Measurements from ENCODE around the gene HERC2. TPM values are rescaled to one million over a fixed set of nuclear protein-coding genes. Genes with fewer than 3 reads are reported as not detected.
"Not testable (repeated sequence)": the region's sequence is repeated elsewhere in the genome, so short reads cannot be mapped to it uniquely, and the experiment has no call there.

HERC2 gene
- total RNA-seq, 3 donors from 2014 or later (not counting 1 experiment from before 2014, with no cell fraction given), result 54.2 to 64.0 (median 63.9) TPM

GRCh38 chr15:28289694-28290463, 32.1 kb downstream of the HERC2 start:
- 94% methylated on average over 10 of the region's 10 CpGs for WGBS (ENCODE audit: insufficient coverage)
- Mint-ChIP-seq H3K4me3 (no peak overlapping the region), H3K36me3 (peaks cover 19% of the 10 kb centered on the region), H3K27me3 (ENCODE audit: low read depth in 2 of 2) (no peaks in the 10 kb centered on the region), H3K27ac (no peak overlapping the region), H3K4me1 (peaks cover 11 to 15% of the 10 kb centered on the region in 2 donors), H3K9me3 (no peaks in the 10 kb centered on the region)
- Histone ChIP-seq H3K4me3 (ENCODE audit: low read length) (no peak overlapping the region), H3K36me3 (ENCODE audit: control insufficient read depth, insufficient read depth, low read length) (peaks cover 7% of the 10 kb centered on the region), H3K9me3 (ENCODE audit: control insufficient read depth, insufficient read depth, low read length) (peaks cover 2% of the 10 kb centered on the region), H3K4me1 (ENCODE audit: control insufficient read depth, insufficient read depth, low read length) (no peaks in the 10 kb centered on the region), H3K27me3 (ENCODE audit: control insufficient read depth, insufficient read depth, low read length) (no peaks in the 10 kb centered on the region), H3K27ac (ENCODE audit: low read length) (no peak overlapping the region)
- intact Hi-C loops (cut with micrococcal nuclease), result no loop called here
- no peak for TF ChIP-seq CTCF (IDR thresholded peaks at IDR 0.05)
- DNase-seq (no peak), ATAC-seq (peak in 1 of 3 donors; percentile 37)

- H3K27me3 Mint-ChIP-seq (ENCODE audit: low read depth in 2 of 2); H3K4me3 ChIP-seq (ENCODE audit: low read length); H3K27ac Mint-ChIP-seq; H3K36me3 ChIP-seq (ENCODE audit: control insufficient read depth, insufficient read depth, low read length); H3K9me3 Mint-ChIP-seq; intact Hi-C loops (cut with micrococcal nuclease); DNase-seq; H3K27me3 ChIP-seq (ENCODE audit: control insufficient read depth, insufficient read depth, low read length); H3K9me3 ChIP-seq (ENCODE audit: control insufficient read depth, insufficient read depth, low read length); H3K4me3 Mint-ChIP-seq; H3K27ac ChIP-seq (ENCODE audit: low read length); H3K4me1 ChIP-seq (ENCODE audit: control insufficient read depth, insufficient read depth, low read length); ATAC-seq: not testable (repeated sequence)
- peaks cover 13 to 15% of the 10 kb centered on the region in 2 donors for H3K4me1 Mint-ChIP-seq
- peaks cover 19% of the 10 kb centered on the region for H3K36me3 Mint-ChIP-seq
- 58% methylated on average over 4 of the region's 7 CpGs for WGBS (ENCODE audit: insufficient coverage)
These were observed 32.9 kb downstream of the HERC2 start for GRCh38 chr15:28288830-28289693.

GRCh38 chr15:28286659-28287058, 35.3 kb downstream of the HERC2 start:
- H3K4me3 Mint-ChIP-seq; ATAC-seq; H3K4me1 ChIP-seq (ENCODE audit: control insufficient read depth, insufficient read depth, low read length); H3K36me3 ChIP-seq (ENCODE audit: control insufficient read depth, insufficient read depth, low read length); DNase-seq; H3K9me3 Mint-ChIP-seq; H3K27ac ChIP-seq (ENCODE audit: low read length); H3K27me3 Mint-ChIP-seq (ENCODE audit: low read depth in 2 of 2); intact Hi-C loops (cut with micrococcal nuclease); H3K9me3 ChIP-seq (ENCODE audit: control insufficient read depth, insufficient read depth, low read length); H3K27me3 ChIP-seq (ENCODE audit: control insufficient read depth, insufficient read depth, low read length); H3K4me3 ChIP-seq (ENCODE audit: low read length): not testable (repeated sequence)
- peaks cover 20 to 31% of the 10 kb centered on the region in 2 donors for H3K4me1 Mint-ChIP-seq
- H3K27ac Mint-ChIP-seq, result peak overlapping the region in 1 of 2 donors; percentile 30
- WGBS (ENCODE audit: insufficient coverage), result 98% methylated on average over 4 of the region's 8 CpGs
- peaks cover 27% of the 10 kb centered on the region for H3K36me3 Mint-ChIP-seq

GRCh38 chr15:28286031-28286430, 35.9 kb downstream of the HERC2 start:
- whole genome bisulfite sequencing (ENCODE audit: insufficient coverage), result no CpG with 5 or more reads among the region's 3 CpGs
- intact Hi-C loops (cut with micrococcal nuclease), result no loop called here
- H3K4me3 Mint-ChIP-seq, result no peak overlapping the region

More at GRCh38 chr15:28286031-28286430, 35.9 kb downstream of the HERC2 start:
- H3K4me1 Mint-ChIP-seq, result peaks cover 21 to 31% of the 10 kb centered on the region in 2 donors
- H3K27ac Mint-ChIP-seq, result no peak overlapping the region
- DNase-seq (no peak), ATAC-seq (no peak)
- H3K4me1 ChIP-seq (ENCODE audit: control insufficient read depth, insufficient read depth, low read length), result no peaks in the 10 kb centered on the region
- no peak overlapping the region for H3K27ac ChIP-seq (ENCODE audit: low read length)
- TF ChIP-seq CTCF (IDR thresholded peaks at IDR 0.05), result no peak
- peaks cover 2% of the 10 kb centered on the region for H3K9me3 ChIP-seq (ENCODE audit: control insufficient read depth, insufficient read depth, low read length)
- H3K36me3 Mint-ChIP-seq, result peaks cover 26% of the 10 kb centered on the region
- H3K4me3 ChIP-seq (ENCODE audit: low read length), result no peak overlapping the region
- H3K27me3 ChIP-seq (ENCODE audit: control insufficient read depth, insufficient read depth, low read length), result no peaks in the 10 kb centered on the region
- peaks cover 7% of the 10 kb centered on the region for H3K36me3 ChIP-seq (ENCODE audit: control insufficient read depth, insufficient read depth, low read length)
- H3K9me3 Mint-ChIP-seq, result peaks cover 0 to 3% of the 10 kb centered on the region in 2 donors
- no peaks in the 10 kb centered on the region for H3K27me3 Mint-ChIP-seq (ENCODE audit: low read depth in 2 of 2)
